IgD-negative memory B cell (primary cell): ENCODE results near the gene ADGRG4. TPM values are rescaled to one million over a fixed set of nuclear protein-coding genes. Genes with fewer than 3 reads are reported as not detected.

Experiments
- H3K27ac Mint-ChIP-seq, 3 donors: one replicate each; pipeline ENCODE4 v1.8.0; 2020 to 2022; ENCODE audit warnings: mild to moderate bottlenecking in 3 of 3, mixed read lengths in 3 of 3, moderate library complexity in 1 of 3
- H3K27me3 Mint-ChIP-seq: one replicate; pipeline ENCODE4 v1.8.0; 2021; ENCODE audit warnings: mixed read lengths
- H3K36me3 Mint-ChIP-seq: one replicate; pipeline ENCODE4 v1.8.0; 2020; ENCODE audit warnings: mild to moderate bottlenecking, mixed read lengths
- H3K4me1 Mint-ChIP-seq, 3 donors: one replicate each; pipeline ENCODE4 v1.8.0; 2020 to 2022; ENCODE audit warnings: mixed read lengths in 3 of 3, mild to moderate bottlenecking in 1 of 3
- H3K4me3 Mint-ChIP-seq, 4 donors: one replicate each; pipeline ENCODE4 v1.8.0; 2020 to 2022; ENCODE audit warnings: mild to moderate bottlenecking in 4 of 4, mixed read lengths in 4 of 4, moderate library complexity in 3 of 4
- H3K9me3 Mint-ChIP-seq, 3 donors: one replicate each; pipeline ENCODE4 v1.8.0; 2020 to 2021; ENCODE audit warnings: mixed read lengths in 3 of 3, mild to moderate bottlenecking in 1 of 3
- polyA plus RNA-seq: library from polyadenylated mRNA; unstranded; fragments of 300-500 nt; fragmentation: Illumina TruSeq; gene quantifications from one replicate; pipeline ENCODE4 v1.2.3, GENCODE V29; 2021

The ADGRG4 gene
- polyA plus RNA-seq, 1 donor from 2014 or later, result not detected

GRCh38 chrX:136322064-136322463 lies 21.3 kb downstream of the ADGRG4 start:
- Mint-ChIP-seq H3K27ac (no peak overlapping the region), H3K27me3 (no peaks in the 10 kb centered on the region), H3K4me3 (no peak overlapping the region), H3K9me3 (no peaks in the 10 kb centered on the region), H3K4me1 (no peaks in the 10 kb centered on the region), H3K36me3 (no peaks in the 10 kb centered on the region)

GRCh38 chrX:136325377-136325776 lies 24.6 kb downstream of the ADGRG4 start:
- no peak overlapping the region for H3K4me3 Mint-ChIP-seq
- H3K27me3 Mint-ChIP-seq, result peaks cover 2% of the 10 kb centered on the region
- no peaks in the 10 kb centered on the region for H3K9me3 Mint-ChIP-seq
- no peaks in the 10 kb centered on the region for H3K36me3 Mint-ChIP-seq
- H3K4me1 Mint-ChIP-seq, result no peaks in the 10 kb centered on the region
- H3K27ac Mint-ChIP-seq, result no peak overlapping the region

DNA sequence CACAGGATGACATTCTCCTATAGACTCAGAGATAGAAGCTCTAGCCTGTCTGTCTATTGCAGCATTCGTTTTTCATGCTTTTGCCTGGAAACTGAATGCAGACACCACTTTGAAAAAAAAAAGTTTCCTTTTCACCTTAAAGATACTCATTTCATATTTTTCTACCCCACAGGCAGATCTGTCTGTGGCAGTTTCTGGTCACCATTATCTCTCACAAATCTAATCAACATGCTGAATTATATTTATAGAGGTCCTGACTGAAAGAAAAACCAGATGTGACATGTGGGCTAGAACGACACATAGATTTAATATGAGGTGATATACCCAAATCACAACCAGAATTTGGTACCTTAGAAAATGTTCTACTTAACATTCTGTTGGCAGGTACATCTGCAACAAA lies 28.2 kb downstream of the ADGRG4 start:
- peaks cover 0 to 2% (median 0%) of the 10 kb centered on the region in 3 donors for H3K9me3 Mint-ChIP-seq
- no peak overlapping the region for H3K4me3 Mint-ChIP-seq
- no peak overlapping the region for H3K27ac Mint-ChIP-seq
- peaks cover 2% of the 10 kb centered on the region for H3K27me3 Mint-ChIP-seq
- H3K4me1 Mint-ChIP-seq, result no peaks in the 10 kb centered on the region
- H3K36me3 Mint-ChIP-seq, result no peaks in the 10 kb centered on the region

DNA sequence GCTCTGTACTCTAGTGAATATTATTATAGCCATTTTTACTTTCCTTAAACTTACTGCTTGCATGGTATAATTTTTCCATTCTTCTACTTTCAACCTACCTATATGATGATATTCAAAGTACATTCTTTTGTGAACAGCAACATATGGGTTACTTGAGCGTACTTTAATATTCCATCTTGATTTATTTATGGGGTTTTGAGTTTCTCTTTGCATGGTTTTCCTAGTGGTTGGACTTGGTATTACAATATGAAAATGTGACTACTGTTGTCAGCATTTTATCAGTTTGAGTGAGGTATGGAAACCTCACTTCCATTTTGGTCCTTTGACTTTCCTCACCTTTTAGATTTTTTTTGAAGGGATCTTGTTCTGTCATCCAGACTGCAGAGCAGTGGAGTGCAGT lies 35.9 kb downstream of the ADGRG4 start:
- no peak overlapping the region for H3K4me3 Mint-ChIP-seq
- H3K4me1 Mint-ChIP-seq, result no peaks in the 10 kb centered on the region
- peaks cover 0 to 6% (median 6%) of the 10 kb centered on the region in 3 donors for H3K9me3 Mint-ChIP-seq
- H3K27ac Mint-ChIP-seq, result no peak overlapping the region
- peaks cover 8% of the 10 kb centered on the region for H3K27me3 Mint-ChIP-seq
- H3K36me3 Mint-ChIP-seq, result peaks cover 2% of the 10 kb centered on the region

DNA sequence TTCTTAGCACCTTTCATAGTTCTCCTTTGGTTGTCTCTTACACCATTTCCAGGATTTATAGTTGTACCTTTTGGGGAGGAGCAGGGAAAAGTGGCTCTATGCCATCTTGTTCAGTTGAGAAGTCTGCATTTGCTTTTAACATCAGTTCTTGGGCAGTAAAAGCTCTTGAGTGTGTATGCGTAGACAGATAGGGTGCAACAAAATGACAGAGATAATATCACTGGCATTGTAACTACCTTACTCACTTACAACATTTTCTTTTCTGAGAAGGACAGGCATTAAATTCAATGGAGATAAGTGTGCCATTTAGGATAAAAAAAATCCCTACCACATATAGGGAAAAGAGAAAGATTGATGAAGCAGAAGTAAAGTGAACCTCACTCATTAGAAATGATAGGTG lies 38.9 kb downstream of the ADGRG4 start:
- H3K36me3 Mint-ChIP-seq, result no peaks in the 10 kb centered on the region
- H3K9me3 Mint-ChIP-seq, result peaks cover 0 to 6% (median 3%) of the 10 kb centered on the region in 3 donors
- no peak overlapping the region for H3K4me3 Mint-ChIP-seq
- no peak overlapping the region for H3K27ac Mint-ChIP-seq
- H3K4me1 Mint-ChIP-seq, result no peaks in the 10 kb centered on the region
- peaks cover 9% of the 10 kb centered on the region for H3K27me3 Mint-ChIP-seq

GRCh38 chrX:136344320-136344719 lies 43.6 kb downstream of the ADGRG4 start:
- H3K36me3 Mint-ChIP-seq, result no peaks in the 10 kb centered on the region
- no peak overlapping the region for H3K4me3 Mint-ChIP-seq
- no peak overlapping the region for H3K27ac Mint-ChIP-seq

GRCh38 chrX:136346506-136346905 lies 45.7 kb downstream of the ADGRG4 start:
- H3K27ac Mint-ChIP-seq, result no peak overlapping the region
- peaks cover 1% of the 10 kb centered on the region for H3K27me3 Mint-ChIP-seq
- H3K36me3 Mint-ChIP-seq, result no peaks in the 10 kb centered on the region
- no peak overlapping the region for H3K4me3 Mint-ChIP-seq
- H3K4me1 Mint-ChIP-seq, result no peaks in the 10 kb centered on the region
- H3K9me3 Mint-ChIP-seq, result no peaks in the 10 kb centered on the region

More at GRCh38 chrX:136344320-136344719, 43.6 kb downstream of the ADGRG4 start:
- peaks cover 7% of the 10 kb centered on the region for H3K27me3 Mint-ChIP-seq
- no peaks in the 10 kb centered on the region for H3K9me3 Mint-ChIP-seq
- H3K4me1 Mint-ChIP-seq, result no peaks in the 10 kb centered on the region

- no peaks in the 10 kb centered on the region for H3K27me3 Mint-ChIP-seq
- H3K4me3 Mint-ChIP-seq, result no peak overlapping the region
- H3K36me3 Mint-ChIP-seq, result no peaks in the 10 kb centered on the region
- H3K4me1 Mint-ChIP-seq, result no peaks in the 10 kb centered on the region
- no peaks in the 10 kb centered on the region for H3K9me3 Mint-ChIP-seq
- H3K27ac Mint-ChIP-seq, result no peak overlapping the region
Measured at GRCh38 chrX:136347706-136348105, 46.9 kb downstream of the ADGRG4 start.

DNA sequence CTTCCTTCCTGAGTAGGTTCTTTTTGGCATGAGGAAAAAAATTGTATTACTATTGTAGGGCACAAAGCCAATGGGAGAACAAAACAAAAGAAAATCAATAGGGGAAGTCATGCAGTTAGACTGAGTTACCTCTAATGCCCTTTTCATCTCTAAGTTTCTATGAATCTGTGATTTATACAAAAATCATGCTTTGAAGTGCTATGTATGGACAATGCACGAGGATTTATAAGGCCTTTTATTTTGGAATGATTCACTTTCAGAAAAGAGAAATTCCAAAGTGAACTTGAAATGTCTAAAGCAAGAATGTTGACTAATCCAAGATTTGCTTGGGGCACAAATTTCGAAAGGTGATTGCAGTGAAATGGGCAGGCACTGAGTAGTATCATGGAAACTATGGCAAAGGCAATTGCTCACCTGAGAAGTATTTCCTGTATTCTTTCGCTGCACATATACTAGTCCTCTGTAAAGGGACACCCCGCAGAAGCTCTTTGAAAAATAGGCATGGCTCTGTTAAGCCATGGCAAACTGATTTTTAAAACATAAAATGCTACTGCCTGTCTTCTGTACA lies 52.8 kb downstream of the ADGRG4 start:
- Mint-ChIP-seq H3K4me1 (no peaks in the 10 kb centered on the region), H3K27me3 (peaks cover 5% of the 10 kb centered on the region), H3K27ac (no peak overlapping the region), H3K36me3 (no peaks in the 10 kb centered on the region), H3K4me3 (no peak overlapping the region), H3K9me3 (no peaks in the 10 kb centered on the region)

GRCh38 chrX:136354201-136354600 lies 53.4 kb downstream of the ADGRG4 start:
- Mint-ChIP-seq H3K27me3 (peaks cover 5% of the 10 kb centered on the region), H3K27ac (no peak overlapping the region), H3K36me3 (no peaks in the 10 kb centered on the region), H3K9me3 (no peaks in the 10 kb centered on the region), H3K4me1 (no peaks in the 10 kb centered on the region), H3K4me3 (no peak overlapping the region)

DNA sequence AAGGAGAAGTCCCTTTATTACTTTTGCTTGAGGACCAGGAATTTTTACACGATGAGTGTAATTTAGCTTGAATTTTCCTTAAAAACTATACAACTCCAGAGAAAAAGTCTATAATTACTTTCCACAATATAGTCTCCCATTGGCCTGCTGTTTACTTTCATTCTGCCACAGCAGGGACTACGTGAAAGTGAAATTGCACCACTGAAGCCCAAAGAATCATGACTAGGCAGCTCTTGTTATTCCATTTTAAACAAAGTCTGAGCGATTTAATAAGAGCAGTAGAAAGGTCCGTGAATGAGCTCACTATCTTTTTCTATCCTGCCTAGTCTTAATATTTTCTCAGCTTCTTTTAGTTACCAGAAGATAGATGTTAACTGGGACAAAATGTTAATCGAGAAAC lies 68.6 kb downstream of the ADGRG4 start:
- H3K4me3 Mint-ChIP-seq, result no peak overlapping the region
- H3K27me3 Mint-ChIP-seq, result peaks cover 7% of the 10 kb centered on the region
- H3K36me3 Mint-ChIP-seq, result no peaks in the 10 kb centered on the region
- H3K9me3 Mint-ChIP-seq, result peaks cover 0 to 4% (median 0%) of the 10 kb centered on the region in 3 donors
- H3K4me1 Mint-ChIP-seq, result no peaks in the 10 kb centered on the region
- no peak overlapping the region for H3K27ac Mint-ChIP-seq

DNA sequence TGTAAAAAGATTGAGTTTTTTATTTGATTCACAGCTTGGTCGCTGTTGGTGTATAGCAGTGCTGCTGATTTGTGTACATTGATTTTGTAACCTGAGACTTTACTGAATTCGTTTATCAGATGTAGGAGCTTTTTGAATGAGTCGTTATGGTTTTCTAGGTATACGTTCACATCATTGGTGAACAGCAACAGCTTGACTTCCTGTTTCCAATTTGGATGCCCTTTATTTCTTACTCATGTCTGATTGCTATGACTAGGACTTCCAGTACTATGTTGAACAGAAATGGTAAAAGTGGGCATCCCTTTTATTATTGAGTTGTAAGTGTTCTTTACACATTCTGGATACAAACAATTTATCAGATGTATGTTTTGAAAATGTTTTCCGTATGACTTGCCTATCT lies 76.0 kb downstream of the ADGRG4 start:
- H3K36me3 Mint-ChIP-seq, result peaks cover 2% of the 10 kb centered on the region
- H3K27me3 Mint-ChIP-seq, result peaks cover 3% of the 10 kb centered on the region
- no peak overlapping the region for H3K4me3 Mint-ChIP-seq
- no peaks in the 10 kb centered on the region for H3K4me1 Mint-ChIP-seq
- H3K9me3 Mint-ChIP-seq, result peaks cover 0 to 7% (median 6%) of the 10 kb centered on the region in 3 donors
- no peak overlapping the region for H3K27ac Mint-ChIP-seq

DNA sequence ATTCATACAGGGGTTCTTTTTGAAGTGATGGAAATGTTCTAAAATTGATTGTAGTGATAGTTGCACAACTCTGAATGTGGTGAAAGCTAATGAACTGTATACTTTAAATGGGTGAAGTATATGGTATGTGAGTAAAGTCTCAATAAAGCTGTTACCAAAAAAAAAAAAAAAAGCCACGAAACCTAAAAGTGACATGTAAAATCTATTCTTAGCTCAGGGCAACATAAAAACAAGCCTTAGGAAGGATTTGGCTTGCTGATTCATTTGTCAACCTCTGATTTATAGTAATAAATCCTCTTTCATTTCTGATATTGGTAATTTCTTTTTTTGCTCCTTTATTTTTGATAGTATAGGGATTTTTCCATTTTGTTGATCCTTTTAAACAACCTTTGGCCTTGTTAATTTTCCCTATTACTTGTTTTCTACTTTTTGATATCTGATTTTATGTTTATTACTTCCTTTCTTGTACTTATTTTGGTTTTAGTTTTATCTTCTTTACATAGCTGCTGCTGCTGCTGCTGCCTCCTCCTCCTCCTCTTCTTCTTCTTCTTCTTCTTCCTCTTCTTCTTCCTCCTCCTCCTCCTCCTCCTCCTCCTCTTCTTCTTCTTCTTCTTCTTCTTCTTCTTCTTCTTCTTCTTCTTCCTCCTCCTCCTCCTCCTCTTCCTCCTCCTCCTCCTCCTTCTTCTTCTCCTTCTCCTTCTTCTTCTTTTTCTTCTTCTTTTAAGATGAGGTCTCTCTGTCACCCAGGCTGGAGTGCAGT lies 79.4 kb downstream of the ADGRG4 start:
- Mint-ChIP-seq H3K36me3 (no peaks in the 10 kb centered on the region), H3K4me3 (no peak overlapping the region), H3K9me3 (peaks cover 0 to 4% (median 3%) of the 10 kb centered on the region in 3 donors), H3K27me3 (peaks cover 9% of the 10 kb centered on the region), H3K27ac (no peak overlapping the region), H3K4me1 (no peaks in the 10 kb centered on the region)

GRCh38 chrX:136386173-136386572 lies 85.4 kb downstream of the ADGRG4 start:
- Mint-ChIP-seq H3K4me1 (no peaks in the 10 kb centered on the region), H3K4me3 (no peak overlapping the region), H3K27me3 (peaks cover 29% of the 10 kb centered on the region), H3K9me3 (peaks cover 0 to 2% (median 1%) of the 10 kb centered on the region in 3 donors), H3K27ac (no peak overlapping the region), H3K36me3 (no peaks in the 10 kb centered on the region)

GRCh38 chrX:136386826-136387225 lies 86.1 kb downstream of the ADGRG4 start:
- Mint-ChIP-seq H3K9me3 (peaks cover 0 to 2% (median 1%) of the 10 kb centered on the region in 3 donors), H3K27ac (no peak overlapping the region), H3K4me3 (no peak overlapping the region), H3K36me3 (no peaks in the 10 kb centered on the region), H3K4me1 (no peaks in the 10 kb centered on the region), H3K27me3 (peaks cover 28% of the 10 kb centered on the region)

DNA sequence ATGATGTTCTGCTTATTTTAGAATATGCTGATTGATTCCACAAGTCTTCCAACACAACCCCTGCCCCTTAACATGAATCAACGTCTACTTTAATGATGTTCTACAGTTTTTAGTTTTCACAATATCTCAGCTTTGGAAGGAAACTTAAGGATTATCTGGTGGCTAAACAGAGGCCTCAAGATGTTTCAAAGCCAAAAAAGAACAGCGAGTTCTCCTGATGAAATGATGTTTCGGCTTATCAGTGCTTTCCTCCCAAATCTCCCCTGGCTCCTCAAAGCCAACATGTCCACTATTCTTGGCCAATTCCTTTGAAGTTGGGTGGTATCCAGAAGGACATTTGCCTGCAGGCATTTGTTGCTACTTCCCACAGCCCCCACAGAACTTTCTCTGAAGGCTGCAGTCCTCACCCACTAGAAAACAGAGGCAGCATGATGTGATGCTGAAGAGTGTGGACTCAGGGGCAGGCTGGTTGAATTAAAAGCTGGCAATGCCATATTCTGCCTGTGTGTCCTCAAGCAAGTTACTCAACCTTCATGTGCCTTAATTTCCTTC lies 87.3 kb downstream of the ADGRG4 start:
- H3K4me3 Mint-ChIP-seq, result no peak overlapping the region
- H3K27ac Mint-ChIP-seq, result no peak overlapping the region
- H3K27me3 Mint-ChIP-seq, result peaks cover 23% of the 10 kb centered on the region
- H3K9me3 Mint-ChIP-seq, result peaks cover 0 to 2% (median 1%) of the 10 kb centered on the region in 3 donors
- no peaks in the 10 kb centered on the region for H3K4me1 Mint-ChIP-seq
- no peaks in the 10 kb centered on the region for H3K36me3 Mint-ChIP-seq
